ENCODE measurements around the gene IFT20.
"Not testable (repeated sequence)": the region's sequence is repeated elsewhere in the genome, so short reads cannot be mapped to it uniquely, and the experiment has no call there.

The IFT20 gene

GRCh38 chr17:28364665-28365363, 29.5 kb upstream of the IFT20 start, which contains the start of gene SEBOX:
Gene SEBOX, minus strand, starts transcription at chr17:28365199. Its CDS starts 48 bp downstream, at chr17:28365151.
- no peak for DNase-seq (ENCODE audit: low read depth in 2 of 2)

- no peak for DNase-seq (ENCODE audit: low read depth in 2 of 2)
These were observed 28.7 kb upstream of the IFT20 start for GRCh38 chr17:28363776-28364650.

- no peak for DNase-seq (ENCODE audit: low read depth in 2 of 2)
These were observed 27.9 kb upstream of the IFT20 start for GRCh38 chr17:28363186-28363585.

GRCh38 chr17:28357901-28358197, 22.6 kb upstream of the IFT20 start:
- DNase-seq (ENCODE audit: low read depth in 2 of 2): no peak

GRCh38 chr17:28357061-28357900, 22.0 kb upstream of the IFT20 start, which contains the start of gene POLDIP2:
Gene POLDIP2, minus strand, starts transcription at chr17:28357527. Its CDS starts 79 bp downstream, at chr17:28357448.
- DNase-seq (ENCODE audit: low read depth in 2 of 2): peak; percentile 91 to 93

GRCh38 chr17:28350271-28350670, 15.0 kb upstream of the IFT20 start:
- no peak for DNase-seq (ENCODE audit: low read depth in 2 of 2)

GRCh38 chr17:28348979-28349378, 13.7 kb upstream of the IFT20 start:
- no peak for DNase-seq (ENCODE audit: low read depth in 2 of 2)

- DNase-seq (ENCODE audit: low read depth in 2 of 2): no peak
These were observed 12.1 kb upstream of the IFT20 start for GRCh38 chr17:28347261-28347891.

- DNase-seq (ENCODE audit: low read depth in 2 of 2): no peak
These were observed 11.5 kb upstream of the IFT20 start for GRCh38 chr17:28346746-28347246.

- DNase-seq (ENCODE audit: low read depth in 2 of 2): no peak
These were observed 10.9 kb upstream of the IFT20 start for GRCh38 chr17:28346199-28346580.

- DNase-seq (ENCODE audit: low read depth in 2 of 2): no peak
These were observed 10.3 kb upstream of the IFT20 start for GRCh38 chr17:28345419-28346198.

- DNase-seq (ENCODE audit: low read depth in 2 of 2): no peak
These were observed 9.2 kb upstream of the IFT20 start for GRCh38 chr17:28344435-28344901.

- DNase-seq (ENCODE audit: low read depth in 2 of 2): no peak
These were observed 8.7 kb upstream of the IFT20 start for GRCh38 chr17:28344011-28344410.

- no peak for DNase-seq (ENCODE audit: low read depth in 2 of 2)
These were observed 8.2 kb upstream of the IFT20 start for GRCh38 chr17:28343491-28343932.

GRCh38 chr17:28342313-28342712, 7.0 kb upstream of the IFT20 start:
- DNase-seq (ENCODE audit: low read depth in 2 of 2): no peak

- DNase-seq (ENCODE audit: low read depth in 2 of 2): no peak
These were observed 6.2 kb upstream of the IFT20 start for GRCh38 chr17:28341516-28341915.

GRCh38 chr17:28340374-28340773, 5.1 kb upstream of the IFT20 start:
- no peak for DNase-seq (ENCODE audit: low read depth in 2 of 2)

GRCh38 chr17:28339431-28339830, 4.2 kb upstream of the IFT20 start:
- no peak for DNase-seq (ENCODE audit: low read depth in 2 of 2)

- not testable (repeated sequence) for DNase-seq (ENCODE audit: low read depth in 2 of 2)
These were observed 3.5 kb upstream of the IFT20 start for GRCh38 chr17:28338769-28339212.

GRCh38 chr17:28338056-28338768, 2.9 kb upstream of the IFT20 start:
- no peak for DNase-seq (ENCODE audit: low read depth in 2 of 2)

Measured in stimulated activated CD4-positive, alpha-beta T cell treated with anti-CD3 and anti-CD28 coated beads, Interleukin-12 subunit alpha, Interleukin-12 subunit beta, amount 100 ng/mL, for 24 hours (primary cell).